CD4-positive, alpha-beta T cell treated with Interleukin-12 subunit alpha and Interleukin-12 subunit beta, for 1 hour (primary cell): ENCODE measurements around the gene DFFB.

Experiments
- DNase-seq: peaks from one replicate; pipeline ENCODE4 v3.0.0-alpha.2; 2020

Gene DFFB

GRCh38 chr1:3929126-3929525 lies 71.8 kb downstream of the DFFB start:
- DNase-seq, result no peak

DNA sequence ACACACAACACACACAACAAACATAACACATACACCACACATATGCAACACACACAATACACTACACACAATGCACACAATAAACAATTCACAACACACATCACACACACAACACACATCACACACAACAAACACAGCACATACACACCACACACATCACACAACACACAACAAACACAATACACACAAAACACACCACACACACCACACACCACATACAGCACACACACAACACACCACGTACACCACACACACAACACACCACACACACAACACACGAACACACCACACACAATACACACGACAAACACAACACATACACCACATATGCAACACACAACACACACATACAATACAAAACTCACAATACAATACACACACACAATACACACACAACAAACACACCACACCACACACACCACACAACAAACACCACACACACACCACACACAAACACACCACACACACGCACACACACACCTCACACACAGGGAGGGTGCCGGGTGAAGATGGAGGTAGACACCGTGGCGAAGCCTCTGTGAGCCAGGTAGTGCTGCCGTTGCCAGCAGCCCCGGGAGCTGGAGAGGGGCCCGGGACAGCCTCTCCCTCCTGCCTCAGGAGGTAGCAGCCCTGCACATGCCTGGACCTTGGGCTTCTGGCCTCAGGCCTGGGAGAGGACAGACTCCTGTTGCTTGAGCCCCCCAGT lies 73.2 kb downstream of the DFFB start:
- DNase-seq, result no peak

DNA sequence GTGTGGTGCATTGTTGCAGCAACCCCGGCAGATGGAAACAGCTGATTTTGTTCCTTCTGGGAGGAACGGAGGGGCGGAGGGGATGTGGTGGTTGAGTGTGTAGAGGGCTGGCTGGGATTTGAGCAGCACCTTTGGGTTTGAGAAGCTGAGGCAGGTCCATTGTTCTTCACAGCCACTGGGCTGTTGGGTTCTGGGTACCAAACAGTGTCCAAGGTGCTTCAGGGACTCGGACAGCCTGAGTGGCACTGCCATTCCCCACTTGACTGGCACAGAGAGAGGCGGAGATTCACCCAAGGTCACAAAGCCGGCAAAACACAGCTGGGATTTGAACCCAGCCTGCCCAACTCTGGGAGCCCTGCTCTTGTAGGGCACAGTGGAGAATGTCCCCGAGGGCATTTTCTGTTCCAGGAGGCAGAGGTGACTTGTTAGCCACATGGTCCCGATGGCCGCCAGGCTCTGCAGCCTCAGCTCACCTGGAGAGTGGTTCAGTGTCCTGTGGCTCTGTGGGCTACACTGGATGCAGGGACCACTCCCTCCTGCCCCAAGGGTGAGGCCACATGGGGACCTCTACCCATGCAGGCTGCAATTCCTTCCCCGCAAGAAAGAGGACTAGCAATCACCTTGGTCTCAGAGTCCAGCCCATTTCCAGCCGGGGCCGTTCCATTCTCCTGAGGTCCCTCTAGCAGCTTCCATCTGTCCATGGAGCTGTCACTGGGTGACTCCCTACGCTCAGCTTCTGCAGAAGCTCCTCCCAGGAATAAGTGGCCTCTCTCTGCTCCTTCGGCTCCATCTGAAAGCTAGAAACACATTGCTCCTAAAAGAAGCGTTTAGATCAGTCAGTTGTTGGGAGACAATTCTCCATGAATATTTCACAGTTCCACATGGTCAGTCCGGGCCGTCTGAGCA lies 74.0 kb downstream of the DFFB start:
- DNase-seq, result no peak

- no peak for DNase-seq
Observed at GRCh38 chr1:3932156-3932919, 75.1 kb downstream of the DFFB start.
